Measurements from ENCODE around the gene LRRIQ1. TPM values are rescaled to one million over a fixed set of nuclear protein-coding genes. Genes with fewer than 3 reads are reported as not detected.
A peak's percentile ranks its signal among the peaks of the same experiment; 100 is the strongest.

Gene LRRIQ1
- total RNA-seq, 2 donors from 2014 or later: 0.12 TPM; not detected in 1

DNA sequence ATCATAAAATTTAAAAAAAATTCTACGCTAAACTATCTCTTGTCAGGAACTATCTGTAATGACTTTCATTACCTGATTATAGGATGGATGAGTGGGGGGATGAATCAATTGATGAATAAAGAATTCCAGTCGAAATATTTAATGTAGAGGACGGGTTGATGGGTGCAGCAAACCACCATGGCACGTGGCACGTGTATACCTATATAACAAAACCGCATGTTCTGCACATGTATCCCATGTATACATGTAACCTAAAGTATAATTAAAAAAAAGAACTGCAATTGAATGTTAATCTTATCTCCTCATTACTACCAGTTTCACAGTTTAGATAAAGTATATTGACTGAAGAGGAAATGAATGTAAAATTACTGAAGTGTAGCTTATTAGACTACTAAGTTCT is 23.4 kb downstream of the LRRIQ1 start:
- no peaks in the 10 kb centered on the region for H3K36me3 ChIP-seq
- H3K9me3 ChIP-seq: no peaks in the 10 kb centered on the region
- H3K27me3 ChIP-seq: no peaks in the 10 kb centered on the region
- H3K27ac ChIP-seq: no peak overlapping the region
- no peak for TF ChIP-seq CTCF (IDR thresholded peaks at IDR 0.05)
- no peaks in the 10 kb centered on the region for H3K4me1 ChIP-seq
- no peak for DNase-seq (ENCODE audit: low spot score)
- H3K4me3 ChIP-seq: no peak overlapping the region

DNA sequence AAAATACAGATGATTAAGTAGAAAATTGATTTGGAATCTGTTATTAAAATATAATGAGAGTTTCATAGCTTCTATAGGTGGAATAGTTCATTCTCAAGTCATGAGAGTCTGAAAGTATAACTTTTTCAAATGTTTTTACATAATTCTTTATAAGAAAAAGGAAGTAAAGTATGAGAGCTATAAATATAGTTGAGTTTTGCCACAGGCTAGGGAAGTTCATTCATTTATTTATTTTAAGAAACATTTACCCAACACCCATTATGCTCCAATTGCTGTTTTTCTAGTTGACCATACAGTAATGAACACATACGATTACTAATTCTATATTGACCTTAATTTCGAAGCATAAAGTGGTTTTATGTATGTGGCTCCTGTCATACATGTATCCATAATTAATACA is 24.8 kb downstream of the LRRIQ1 start:
- H3K9me3 ChIP-seq: no peaks in the 10 kb centered on the region

GRCh38 chr12:85065837-85066482 is 29.8 kb downstream of the LRRIQ1 start:
- DNase-seq (ENCODE audit: low spot score): no peak
- no peaks in the 10 kb centered on the region for H3K27me3 ChIP-seq
- H3K36me3 ChIP-seq: no peaks in the 10 kb centered on the region
- TF ChIP-seq CTCF (IDR thresholded peaks at IDR 0.05): no peak
- H3K4me3 ChIP-seq: no peak overlapping the region
- no peaks in the 10 kb centered on the region for H3K4me1 ChIP-seq
- H3K27ac ChIP-seq: no peak overlapping the region
- no peaks in the 10 kb centered on the region for H3K9me3 ChIP-seq

More for the DNA sequence above, 24.8 kb downstream of the LRRIQ1 start:
- Histone ChIP-seq H3K27me3 (no peaks in the 10 kb centered on the region), H3K27ac (no peak overlapping the region), H3K4me1 (no peaks in the 10 kb centered on the region), H3K36me3 (no peaks in the 10 kb centered on the region), H3K4me3 (no peak overlapping the region)
- TF ChIP-seq CTCF (IDR thresholded peaks at IDR 0.05): no peak
- DNase-seq (ENCODE audit: low spot score): no peak

DNA sequence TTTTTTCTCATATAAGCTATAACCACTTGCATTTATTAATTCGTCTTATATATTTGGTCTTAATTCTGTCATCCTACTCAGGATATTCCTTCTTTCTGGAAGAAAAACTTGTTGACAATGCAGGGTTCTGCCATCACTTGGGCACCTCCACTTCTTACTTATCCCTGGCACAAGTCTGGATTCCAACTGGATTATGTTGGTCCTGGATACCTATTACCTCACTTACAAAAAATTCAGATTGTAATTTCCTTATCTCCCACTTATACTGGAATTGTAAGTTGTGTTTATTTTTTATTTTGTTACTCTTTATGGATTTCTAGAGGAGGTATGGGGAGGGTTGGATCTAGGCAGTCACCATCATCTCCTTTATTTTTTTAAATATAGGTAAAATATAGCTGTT is 36.7 kb downstream of the LRRIQ1 start:
- Histone ChIP-seq H3K27ac (no peak overlapping the region), H3K4me3 (no peak overlapping the region), H3K36me3 (no peaks in the 10 kb centered on the region), H3K4me1 (no peaks in the 10 kb centered on the region), H3K27me3 (no peaks in the 10 kb centered on the region), H3K9me3 (no peaks in the 10 kb centered on the region)
- no peak for DNase-seq (ENCODE audit: low spot score)
- no peak for TF ChIP-seq CTCF (IDR thresholded peaks at IDR 0.05)

GRCh38 chr12:85076688-85077430 is 40.7 kb downstream of the LRRIQ1 start:
- Histone ChIP-seq H3K9me3 (no peaks in the 10 kb centered on the region), H3K27ac (no peak overlapping the region), H3K27me3 (no peaks in the 10 kb centered on the region), H3K4me1 (no peaks in the 10 kb centered on the region), H3K4me3 (no peak overlapping the region), H3K36me3 (no peaks in the 10 kb centered on the region)
- DNase-seq (ENCODE audit: low spot score): no peak
- peak in 1 of 2 donors; percentile 53 for TF ChIP-seq CTCF (IDR thresholded peaks at IDR 0.05)
